NB4 (cell line): ENCODE data around the gene DNMT3A.

Experiments
- DNase-seq: peaks from one replicate; pipeline ENCODE4 v3.0.0; 2010; ENCODE audit warnings: low read depth
- H3K4me3 ChIP-seq: one replicate; pipeline ENCODE4 v1.5.1; 2011; ENCODE audit warnings: mild to moderate bottlenecking, low read depth, low read length, moderate library complexity
- MYC ChIP-seq: IDR thresholded peaks from 2 replicates; pipeline ENCODE4 v1.6.1; 2011; ENCODE audit warnings: low read depth, low read length
- POLR2A ChIP-seq: IDR thresholded peaks from 2 replicates; pipeline ENCODE4 v1.6.1; 2011; ENCODE audit warnings: mild to moderate bottlenecking; ENCODE audit not compliant: insufficient read length; ENCODE audit errors: extremely low read depth
- TF ChIP-seq, protein P1 (sequence below): IDR thresholded peaks from one replicate; pipeline ENCODE4 v1.5.1; 2012; ENCODE audit warnings: low read depth, low read length
- TF ChIP-seq, protein P2 (sequence below): IDR thresholded peaks from 2 replicates; pipeline ENCODE4 v1.6.1; 2011; ENCODE audit warnings: low read depth, low read length

Gene DNMT3A

DNA sequence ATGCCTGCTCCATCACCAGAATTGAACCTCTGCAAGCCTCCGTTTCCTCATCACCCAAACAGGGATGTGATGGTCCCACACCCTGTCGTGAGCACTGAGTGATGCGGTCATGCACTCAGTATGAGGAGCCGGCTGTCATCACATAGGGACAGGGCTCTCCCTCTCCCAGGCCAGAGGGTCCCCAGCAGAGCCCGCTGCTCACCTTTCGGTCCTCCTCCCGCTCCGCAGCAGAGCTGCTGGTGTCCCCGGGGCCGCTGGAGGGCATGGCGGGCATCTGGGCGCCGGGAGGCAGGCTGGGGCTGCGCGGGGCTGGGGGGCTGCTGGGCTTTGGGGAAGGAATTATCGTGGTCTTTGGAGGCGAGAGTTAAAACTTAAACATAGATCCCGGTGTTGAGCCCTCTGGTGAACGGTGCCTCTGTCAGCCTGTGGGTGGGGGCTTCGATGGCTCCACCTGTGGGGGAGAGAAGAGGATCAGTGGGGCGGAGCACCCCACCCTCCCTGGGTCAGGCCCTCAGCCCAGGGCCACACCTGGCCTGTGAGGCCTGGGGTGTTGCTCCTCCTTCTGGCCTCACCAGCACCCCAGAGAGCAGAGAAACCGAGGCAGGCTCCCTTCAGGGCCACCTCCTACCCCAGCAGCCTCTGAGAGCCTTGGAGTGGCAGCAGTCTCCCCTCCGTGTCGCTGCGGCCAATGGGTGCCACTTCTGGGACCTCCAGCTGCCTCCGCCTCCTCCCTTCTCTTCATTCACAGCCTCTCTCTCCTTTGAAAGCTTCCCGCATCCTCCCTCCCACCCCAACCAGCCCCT, 27.8 kb downstream of the DNMT3A start:
- H3K4me3 ChIP-seq, result no peak overlapping the region
- no peak for DNase-seq
- TF ChIP-seq, protein P1, sequence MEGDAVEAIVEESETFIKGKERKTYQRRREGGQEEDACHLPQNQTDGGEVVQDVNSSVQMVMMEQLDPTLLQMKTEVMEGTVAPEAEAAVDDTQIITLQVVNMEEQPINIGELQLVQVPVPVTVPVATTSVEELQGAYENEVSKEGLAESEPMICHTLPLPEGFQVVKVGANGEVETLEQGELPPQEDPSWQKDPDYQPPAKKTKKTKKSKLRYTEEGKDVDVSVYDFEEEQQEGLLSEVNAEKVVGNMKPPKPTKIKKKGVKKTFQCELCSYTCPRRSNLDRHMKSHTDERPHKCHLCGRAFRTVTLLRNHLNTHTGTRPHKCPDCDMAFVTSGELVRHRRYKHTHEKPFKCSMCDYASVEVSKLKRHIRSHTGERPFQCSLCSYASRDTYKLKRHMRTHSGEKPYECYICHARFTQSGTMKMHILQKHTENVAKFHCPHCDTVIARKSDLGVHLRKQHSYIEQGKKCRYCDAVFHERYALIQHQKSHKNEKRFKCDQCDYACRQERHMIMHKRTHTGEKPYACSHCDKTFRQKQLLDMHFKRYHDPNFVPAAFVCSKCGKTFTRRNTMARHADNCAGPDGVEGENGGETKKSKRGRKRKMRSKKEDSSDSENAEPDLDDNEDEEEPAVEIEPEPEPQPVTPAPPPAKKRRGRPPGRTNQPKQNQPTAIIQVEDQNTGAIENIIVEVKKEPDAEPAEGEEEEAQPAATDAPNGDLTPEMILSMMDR, result no peak

DNA sequence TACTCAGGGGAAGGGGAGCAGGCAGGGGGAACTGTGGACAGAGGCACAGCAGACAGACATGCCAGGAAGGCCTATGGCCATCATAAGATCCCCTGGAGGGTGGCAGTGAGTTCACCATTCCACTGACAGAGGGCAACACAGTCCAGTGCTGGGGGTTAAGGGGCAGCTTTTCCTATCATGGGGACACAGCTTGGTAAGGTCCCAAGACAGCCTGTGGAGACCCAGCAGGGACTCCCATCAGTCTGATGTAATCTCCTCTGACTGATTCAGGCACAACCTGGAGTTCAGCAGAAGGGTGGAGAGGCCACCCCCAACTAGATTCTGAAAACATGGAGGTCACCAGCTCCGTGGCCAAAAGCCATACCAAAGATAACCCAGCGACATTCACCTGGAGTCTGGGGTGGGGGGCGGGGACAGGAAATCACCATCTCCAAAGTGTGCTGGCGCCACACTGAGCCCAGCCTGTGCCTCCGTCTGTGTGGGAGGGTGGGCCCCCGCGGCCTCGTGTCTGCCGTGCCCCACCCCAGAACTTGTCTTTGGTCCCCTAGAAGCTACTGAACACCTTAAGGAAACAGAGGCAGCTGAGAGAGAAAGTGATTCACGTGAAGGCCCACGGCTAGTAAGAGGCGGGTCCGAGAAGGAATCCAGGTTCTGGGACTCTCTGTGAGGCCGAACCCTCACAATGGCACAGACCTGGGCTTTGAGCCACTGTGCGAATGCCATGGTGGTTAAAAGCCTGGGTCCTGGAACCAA, 28.6 kb downstream of the DNMT3A start:
- no peak for DNase-seq
- TF ChIP-seq, protein P2, sequence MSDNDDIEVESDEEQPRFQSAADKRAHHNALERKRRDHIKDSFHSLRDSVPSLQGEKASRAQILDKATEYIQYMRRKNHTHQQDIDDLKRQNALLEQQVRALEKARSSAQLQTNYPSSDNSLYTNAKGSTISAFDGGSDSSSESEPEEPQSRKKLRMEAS, result no peak
- TF ChIP-seq, protein P1, result no peak
- no peak for TF ChIP-seq MYC
- TF ChIP-seq POLR2A, result no peak
- H3K4me3 ChIP-seq, result no peak overlapping the region

DNA sequence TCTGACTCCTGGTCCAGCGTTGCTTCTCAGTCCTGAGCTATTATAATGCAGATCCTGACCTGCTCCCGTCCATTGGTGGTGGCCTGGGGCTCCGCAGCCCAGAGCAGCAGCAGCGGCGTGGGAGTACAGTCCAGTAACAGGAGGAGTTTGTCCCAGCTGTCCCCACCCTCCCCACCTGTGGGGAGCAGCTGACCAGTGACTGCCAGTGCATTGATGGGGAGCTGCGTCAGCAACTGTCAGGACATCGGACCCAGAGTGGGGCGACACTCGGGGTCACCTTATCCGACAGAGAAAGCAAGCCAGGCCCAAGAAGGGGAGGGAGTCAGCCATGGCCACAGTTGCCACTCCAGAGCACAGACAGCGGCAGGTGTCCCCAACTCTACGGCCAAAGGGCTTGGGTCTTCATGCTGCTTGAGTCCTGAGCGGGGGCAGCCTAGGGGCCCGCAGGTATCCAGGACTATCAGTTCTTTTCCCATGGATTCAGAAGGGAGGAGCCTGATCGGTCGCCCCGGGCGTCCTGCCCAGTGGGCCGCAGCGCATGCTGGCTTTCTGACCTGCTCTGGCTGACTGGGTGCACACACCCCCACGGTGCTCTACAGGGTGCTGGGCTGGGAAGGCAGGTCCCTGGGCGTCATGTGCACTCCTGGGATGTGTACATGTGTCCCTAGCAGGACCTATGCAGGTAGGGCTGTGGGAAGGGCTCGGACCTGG, 29.7 kb downstream of the DNMT3A start:
- no peak for DNase-seq
- H3K4me3 ChIP-seq, result no peak overlapping the region
- TF ChIP-seq MYC, result no peak
- no peak for TF ChIP-seq POLR2A
- TF ChIP-seq, protein P1, result no peak
- TF ChIP-seq, protein P2, result no peak

DNA sequence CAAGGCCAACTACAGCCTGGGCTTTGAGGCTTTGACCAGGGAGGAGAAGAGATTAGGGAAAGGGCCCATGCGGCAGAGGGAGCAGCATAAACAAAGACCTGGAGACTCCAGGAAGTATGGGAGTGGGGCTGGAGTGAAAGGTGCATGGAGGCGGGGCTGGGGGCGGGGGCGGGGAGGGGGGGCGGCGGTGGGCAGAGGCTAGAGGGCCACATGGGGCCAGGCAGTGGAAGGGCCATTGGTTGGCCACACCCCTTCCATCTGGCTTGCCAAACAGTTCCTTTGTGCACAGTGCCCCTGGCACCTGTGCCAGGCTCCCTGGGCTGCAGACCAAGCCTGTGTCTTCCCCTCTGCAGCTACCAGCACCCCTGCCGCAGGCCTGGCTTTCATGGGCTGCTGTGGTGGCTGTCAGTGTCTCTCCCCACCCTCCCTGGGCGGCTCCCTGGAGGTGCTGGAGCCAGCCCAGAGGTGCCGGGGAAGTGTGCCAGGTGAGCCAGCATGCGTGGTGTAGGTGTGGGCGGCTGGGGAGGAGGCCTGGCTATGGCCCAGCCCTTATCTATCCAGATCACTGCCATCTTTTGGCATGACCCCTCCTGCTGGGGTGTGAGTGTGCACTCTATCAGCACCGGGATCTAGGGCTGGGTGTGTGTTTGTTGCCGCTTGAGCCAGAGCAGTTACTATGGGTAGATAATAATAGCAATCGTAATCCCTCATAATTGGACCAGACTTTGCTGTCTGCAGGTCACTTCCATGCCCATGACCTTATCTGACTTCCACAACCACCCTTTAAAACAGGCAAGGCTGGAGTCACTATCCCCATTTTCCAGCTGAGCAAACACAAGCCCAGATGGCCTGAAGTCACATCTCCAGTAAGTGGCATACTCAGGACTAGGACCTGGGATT, 30.5 kb downstream of the DNMT3A start:
- no peak for TF ChIP-seq MYC
- TF ChIP-seq, protein P2, result no peak
- TF ChIP-seq POLR2A, result no peak
- TF ChIP-seq, protein P1, result no peak
- no peak overlapping the region for H3K4me3 ChIP-seq
- no peak for DNase-seq

DNA sequence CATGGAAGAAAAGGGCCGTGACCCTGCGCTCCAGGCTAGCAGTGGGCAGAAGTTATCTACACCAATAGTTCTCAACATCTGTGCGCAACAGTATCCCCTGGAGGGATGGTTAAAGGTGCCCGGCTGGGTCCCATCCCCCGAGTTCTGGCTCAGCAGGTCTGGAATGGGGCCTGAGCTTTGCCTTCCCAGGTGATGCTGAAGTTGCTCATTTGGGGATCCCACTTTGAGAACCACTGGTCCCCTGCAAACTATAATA, 31.1 kb downstream of the DNMT3A start:
- TF ChIP-seq POLR2A (no peak), MYC (no peak)
- TF ChIP-seq, protein P1, result no peak
- TF ChIP-seq, protein P2, result no peak
- no peak for DNase-seq
- no peak overlapping the region for H3K4me3 ChIP-seq
